Endometrial microvascular endothelial cells (primary cell): ENCODE data around the gene MARF1. TPM values are rescaled to one million over a fixed set of nuclear protein-coding genes. Genes with fewer than 3 reads are reported as not detected.

Source experiments
- in situ Hi-C: cut with HindIII; loops from 2 replicates; pipeline ENCODE4 v1.10.0; 2017; ENCODE audit warnings: low sequenced_read_pairs, low pct_unique_long_range_greater_than_20kb; ENCODE audit errors: inconsistent ontology term
- total RNA-seq: library from RNA; depleted of rRNA; stranded (reverse); fragments of >200 nt; gene quantifications from one replicate; pipeline ENCODE4 v1.2.3, GENCODE V29; 2015; ENCODE audit errors: inconsistent ontology term

MARF1 gene
- total RNA-seq, 1 donor from 2014 or later, result 13.7 TPM

GRCh38 chr16:15605839-15606517 lies 37.0 kb downstream of the MARF1 start:
- in situ Hi-C loops, result no loop called here

- in situ Hi-C loops, result no loop called here
Observed at GRCh38 chr16:15604460-15605440, 38.2 kb downstream of the MARF1 start.

DNA sequence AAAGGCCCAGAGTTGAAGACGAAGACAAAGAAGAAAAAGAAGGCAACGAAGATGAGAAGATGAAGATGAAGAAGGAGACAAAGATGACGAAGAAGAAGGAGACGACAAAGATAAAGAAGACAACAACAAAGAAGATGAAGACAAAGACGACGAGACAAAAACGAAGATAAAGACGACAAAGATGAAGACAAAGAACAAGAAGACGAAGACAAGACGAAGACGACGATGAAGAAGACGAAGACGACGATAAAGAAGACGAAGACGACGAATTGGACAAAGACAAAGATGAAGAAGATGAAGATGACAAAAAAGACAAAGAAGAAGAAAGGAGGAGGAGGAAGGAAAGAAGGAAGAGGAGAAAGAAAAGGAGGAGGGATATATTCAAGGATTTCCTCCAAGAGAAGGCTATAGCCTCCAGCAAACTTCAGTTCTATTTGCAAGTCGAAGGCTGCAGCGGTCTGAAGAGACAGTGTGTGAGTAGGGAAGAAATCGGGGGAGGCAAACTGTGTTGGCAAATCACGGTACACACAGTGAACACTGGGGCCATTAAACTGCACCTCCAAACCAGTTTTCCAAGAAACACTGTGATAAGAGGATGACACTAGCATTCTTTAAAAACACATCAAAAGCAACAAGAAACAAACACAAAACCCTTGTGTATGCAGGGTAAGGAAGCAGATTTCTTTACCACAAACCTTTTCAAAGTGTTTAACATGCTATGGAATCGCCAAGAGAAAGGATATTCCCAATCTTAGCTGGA lies 40.5 kb downstream of the MARF1 start:
- in situ Hi-C loops, result no loop called here

DNA sequence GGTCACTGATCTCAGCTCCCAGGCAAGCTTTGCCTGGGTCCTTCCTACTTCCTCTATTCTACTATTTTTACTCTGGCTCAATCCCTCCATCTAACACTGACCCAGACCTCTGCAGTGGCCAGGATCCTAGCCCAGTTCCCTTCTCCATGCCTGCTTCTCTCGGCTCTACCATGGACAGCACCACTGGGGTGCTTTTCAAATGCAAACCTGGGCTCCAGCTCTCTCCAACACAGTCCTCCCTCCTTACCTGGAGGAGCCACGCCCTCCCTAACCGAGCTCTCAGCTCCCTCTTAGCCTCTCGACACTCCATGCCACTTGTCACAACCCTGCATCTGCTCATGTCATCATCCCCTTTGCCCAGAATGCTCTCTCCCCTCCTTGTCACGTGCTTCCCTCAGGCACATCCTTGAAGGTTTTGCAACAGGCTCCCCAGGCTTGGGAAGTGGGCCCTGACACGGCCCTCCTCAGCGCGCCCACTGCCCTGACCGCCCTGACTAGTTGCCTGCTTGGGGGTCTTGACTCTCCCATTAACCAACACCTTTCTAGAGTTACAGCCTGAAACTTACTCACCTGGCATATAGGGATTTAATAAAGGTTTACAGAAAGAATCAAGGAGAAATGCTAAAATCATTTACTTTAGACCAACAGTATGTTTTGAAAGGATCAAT lies 41.6 kb downstream of the MARF1 start:
- in situ Hi-C loops, result no loop called here

- in situ Hi-C loops, result no loop called here
Observed at GRCh38 chr16:15599303-15600070, 43.5 kb downstream of the MARF1 start.

GRCh38 chr16:15598648-15599190 lies 44.2 kb downstream of the MARF1 start:
- in situ Hi-C loops, result no loop called here

DNA sequence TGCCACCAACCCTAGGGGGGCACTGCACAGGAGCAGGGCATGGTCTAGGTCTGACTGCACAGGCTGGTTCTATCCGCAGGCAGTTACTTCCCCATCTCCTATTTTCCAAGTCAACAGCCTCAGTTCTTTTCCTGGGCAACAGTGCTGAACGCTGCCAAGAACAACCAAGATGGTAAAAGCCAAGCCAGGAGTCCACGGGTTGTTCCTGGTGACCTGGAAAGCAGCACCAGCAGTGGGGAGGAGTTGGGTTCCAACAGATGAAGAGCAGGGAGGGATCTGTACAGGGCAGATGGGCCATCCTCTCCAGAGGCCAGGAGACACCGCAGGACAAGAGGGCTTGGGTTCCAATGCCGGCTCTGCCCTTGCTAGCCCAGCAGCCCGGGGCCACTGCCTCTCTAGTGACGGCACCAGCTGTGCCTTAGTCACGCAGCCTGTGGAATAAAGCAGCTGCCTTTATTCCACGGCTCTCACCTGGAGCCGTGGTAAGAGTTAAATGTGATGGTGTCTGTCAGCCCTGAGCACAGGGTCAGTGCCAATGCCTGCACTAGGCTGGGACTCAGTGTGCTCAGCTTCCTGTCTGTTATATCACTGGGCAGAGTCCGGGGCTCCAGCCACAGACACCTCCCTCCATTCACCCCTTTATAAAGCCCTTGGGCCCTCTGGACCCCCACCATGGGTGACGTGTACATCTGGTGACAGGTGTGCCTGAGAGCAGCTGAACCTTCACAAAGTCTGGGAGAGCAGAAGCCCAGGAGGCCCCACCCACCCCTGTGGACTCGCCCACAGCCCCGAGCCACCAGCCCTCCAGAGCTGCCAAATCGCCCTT lies 44.9 kb downstream of the MARF1 start:
- in situ Hi-C loops, result no loop called here

DNA sequence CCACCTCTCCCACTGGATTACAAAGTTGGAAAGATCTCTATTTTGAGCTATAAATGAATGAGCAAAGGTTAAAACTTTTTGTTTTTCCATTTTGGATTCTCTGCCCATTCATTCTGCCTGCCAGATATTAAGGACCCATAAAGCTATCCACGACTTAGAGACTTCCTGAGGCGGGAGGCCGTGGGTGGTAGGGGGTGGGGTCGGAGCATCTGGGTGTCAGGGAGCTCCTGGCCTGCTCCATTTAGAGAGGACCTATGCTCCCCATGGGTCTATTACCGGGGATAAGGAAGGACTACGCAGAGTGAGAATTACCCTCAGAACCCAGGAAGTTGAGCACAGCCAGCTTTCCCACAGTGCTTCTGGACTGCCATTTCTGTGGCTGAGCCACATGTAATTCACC lies 45.8 kb downstream of the MARF1 start:
- in situ Hi-C loops, result no loop called here

DNA sequence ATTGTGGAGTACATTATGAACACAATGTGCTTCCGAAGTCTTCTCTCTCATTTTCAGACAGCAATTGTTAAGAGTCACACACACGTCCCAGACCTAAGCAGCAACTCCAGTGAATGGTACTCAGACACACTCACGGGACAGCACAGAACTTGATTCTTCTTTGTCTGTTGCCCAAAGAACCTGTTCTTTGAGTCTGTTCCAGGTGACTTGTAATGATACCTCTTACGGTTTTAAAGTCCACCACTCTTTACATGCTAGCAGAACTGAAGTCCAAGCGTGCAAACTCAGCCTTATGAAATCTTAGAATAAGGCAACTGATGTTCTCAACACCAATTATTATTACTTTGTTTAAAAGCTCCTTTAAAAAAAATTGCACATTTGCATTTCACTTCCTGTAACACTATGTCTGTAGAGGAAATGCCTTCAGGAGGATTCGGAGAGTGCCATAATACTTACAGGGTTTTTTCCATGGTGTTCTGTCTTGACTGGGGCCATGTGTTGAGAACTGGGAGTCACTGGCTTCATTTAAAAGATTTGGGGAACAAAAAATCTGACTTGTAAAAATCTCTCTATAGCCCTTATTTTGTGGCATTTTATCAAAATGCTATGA lies 48.1 kb downstream of the MARF1 start:
- in situ Hi-C loops, result no loop called here

- in situ Hi-C loops, result no loop called here
Observed at GRCh38 chr16:15593235-15593634, 49.7 kb downstream of the MARF1 start.

DNA sequence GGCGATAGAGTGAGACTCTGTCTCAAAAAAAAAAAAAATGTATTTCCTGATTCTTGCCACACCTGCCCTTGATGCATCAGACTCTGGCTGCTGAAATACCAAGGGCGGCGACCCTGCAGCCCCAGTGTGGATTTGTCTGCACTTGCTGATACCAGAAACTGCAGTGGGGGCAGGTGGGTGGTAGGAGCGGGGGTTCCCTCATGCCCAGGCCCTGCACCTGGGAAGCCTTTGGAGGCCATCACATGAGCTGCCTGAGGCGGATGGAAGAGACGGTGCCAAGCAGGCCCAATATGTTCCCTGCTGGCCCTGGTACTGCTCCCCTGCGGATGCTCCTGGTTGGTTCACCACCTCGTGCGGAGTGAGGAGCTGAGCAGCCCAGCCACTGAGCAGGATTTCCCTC lies 50.6 kb downstream of the MARF1 start:
- in situ Hi-C loops, result no loop called here

DNA sequence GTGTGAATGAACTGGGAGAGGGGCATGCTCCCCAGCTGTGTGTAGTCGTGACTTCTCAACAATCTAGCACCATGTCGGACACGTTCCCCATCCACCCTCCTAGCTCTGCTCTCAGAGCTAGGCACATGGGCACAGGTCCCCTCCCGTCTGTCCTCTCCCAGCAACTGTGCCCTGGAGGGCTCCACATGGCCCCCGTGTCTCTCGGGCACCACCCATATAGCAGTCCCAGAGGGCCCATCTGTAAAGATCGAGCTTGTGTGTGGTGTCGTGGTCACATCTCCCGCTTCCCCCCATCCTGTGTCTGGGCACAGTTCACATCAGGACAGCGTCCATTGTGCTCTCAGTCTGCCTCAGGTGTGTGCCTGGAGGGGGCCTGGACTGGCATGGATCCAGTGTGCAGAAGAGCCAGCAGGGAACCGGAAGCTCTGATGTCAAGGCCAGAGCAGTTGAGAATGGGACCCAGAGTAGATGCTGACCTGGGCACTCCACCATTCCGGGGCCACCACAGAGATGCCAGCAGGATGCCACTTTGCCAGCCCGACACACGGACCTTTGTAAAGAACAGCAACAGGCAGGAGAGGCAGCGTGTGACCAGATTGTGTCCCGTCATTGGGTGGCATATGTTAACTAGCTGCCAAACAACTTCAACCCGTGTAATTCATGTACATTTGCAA lies 55.7 kb downstream of the MARF1 start:
- in situ Hi-C loops, result no loop called here

GRCh38 chr16:15586716-15587115 lies 56.2 kb downstream of the MARF1 start:
- in situ Hi-C loops, result no loop called here

DNA sequence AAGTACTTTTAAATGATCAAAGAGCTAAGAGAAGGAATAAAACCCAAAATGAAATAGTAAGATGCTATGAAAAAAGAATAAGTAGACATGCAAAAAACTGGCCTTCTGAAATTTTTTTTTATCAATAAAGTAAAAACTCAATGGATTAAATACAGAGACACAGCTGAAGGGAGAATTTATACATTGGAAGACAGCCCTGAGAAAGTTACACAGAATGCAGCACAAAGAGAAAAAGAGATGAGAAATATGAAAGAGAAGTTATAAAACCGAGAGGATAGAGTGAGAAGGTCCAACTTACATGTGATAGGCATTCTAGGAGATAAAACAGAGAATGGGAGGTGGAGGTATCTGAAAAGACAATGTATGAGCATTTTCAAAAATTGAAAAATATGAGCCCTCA lies 57.0 kb downstream of the MARF1 start:
- in situ Hi-C loops, result no loop called here

DNA sequence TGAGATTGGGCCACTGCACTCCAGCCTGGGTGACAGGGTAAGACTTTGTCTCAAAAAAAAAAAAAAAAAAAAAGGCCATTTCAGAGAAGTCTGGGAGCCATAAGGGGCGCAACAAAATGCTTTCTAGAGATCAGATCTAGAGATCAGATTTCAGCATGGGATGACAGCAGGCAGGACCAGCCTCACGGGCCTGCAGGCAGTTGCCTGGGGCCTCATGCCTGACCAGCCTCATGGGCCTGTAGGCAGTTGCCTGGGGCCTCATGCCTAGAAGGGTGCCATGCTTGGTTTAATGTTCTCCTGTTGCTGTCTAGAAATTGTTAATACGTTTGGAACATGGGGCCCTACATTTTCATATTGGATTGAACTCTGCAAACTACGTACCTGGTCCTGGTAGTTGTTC lies 59.4 kb downstream of the MARF1 start:
- in situ Hi-C loops, result no loop called here

GRCh38 chr16:15581127-15581815 lies 61.7 kb downstream of the MARF1 start:
- in situ Hi-C loops, result no loop called here
